ENCODE measurements around the gene SMS. TPM values are rescaled to one million over a fixed set of nuclear protein-coding genes. Genes with fewer than 3 reads are reported as not detected.

SMS gene
- total RNA-seq, 1 experiment from 2014 or later: 173 TPM

- TF ChIP-seq ZNF281 (CRISPR knock-in tag; IDR thresholded peaks at IDR 0.05) (no peak), ESRRA (CRISPR knock-in tag; IDR thresholded peaks at IDR 0.05; ENCODE audit: borderline replicate concordance) (no peak)
These were observed 34.7 kb downstream of the SMS start (continued) for GRCh38 chrX:21975242-21975641.

GRCh38 chrX:21975812-21976211, 35.3 kb downstream of the SMS start:
- H3K27me3 Mint-ChIP-seq (ENCODE audit: low read depth): no peaks in the 10 kb centered on the region
- DNase-seq (ENCODE audit: low spot score) (no peak), ATAC-seq (no peak)
- ChIA-PET POLR2A (no interaction called here), CTCF (interaction anchor here (1.9 kb wide), 1 partner anchor 10 kb away, joined by 9 read pairs; no protein-coding TSS in a partner anchor)
- no peak overlapping the region for H3K27ac Mint-ChIP-seq
- H3K4me1 Mint-ChIP-seq: peaks cover 3% of the 10 kb centered on the region; the same call in 1 of the 2 replicates
- H3K4me3 Mint-ChIP-seq: no peak overlapping the region
- no peaks in the 10 kb centered on the region for H3K9me3 Mint-ChIP-seq
- TF ChIP-seq ZNF396 (CRISPR knock-in tag; IDR thresholded peaks at IDR 0.05; ENCODE audit: borderline replicate concordance) (no peak), PRDM15 (CRISPR knock-in tag; IDR thresholded peaks at IDR 0.05) (no peak), CBFB (CRISPR knock-in tag; IDR thresholded peaks at IDR 0.05; ENCODE audit: low read depth) (no peak), MAX (CRISPR knock-in tag; IDR thresholded peaks at IDR 0.05) (no peak), KAT7 (CRISPR knock-in tag; IDR thresholded peaks at IDR 0.05; ENCODE audit: borderline replicate concordance) (no peak), IRF1 (CRISPR knock-in tag; IDR thresholded peaks at IDR 0.05) (no peak), SMAD4 (CRISPR knock-in tag; IDR thresholded peaks at IDR 0.05) (no peak), ZBTB21 (CRISPR knock-in tag; IDR thresholded peaks at IDR 0.05; ENCODE audit: borderline replicate concordance) (no peak), TP53 (CRISPR knock-in tag; IDR thresholded peaks at IDR 0.05) (no peak), ESRRA (CRISPR knock-in tag; IDR thresholded peaks at IDR 0.05; ENCODE audit: borderline replicate concordance) (no peak), E2F5 (CRISPR knock-in tag; IDR thresholded peaks at IDR 0.05) (no peak), SOX15 (CRISPR knock-in tag; IDR thresholded peaks at IDR 0.05) (no peak), ZNF219 (CRISPR knock-in tag; IDR thresholded peaks at IDR 0.05; ENCODE audit: borderline replicate concordance) (no peak), FOXJ3 (CRISPR knock-in tag; IDR thresholded peaks at IDR 0.05; ENCODE audit: borderline replicate concordance) (no peak), USF1 (CRISPR knock-in tag; IDR thresholded peaks at IDR 0.05) (no peak), NR1H2 (CRISPR knock-in tag; IDR thresholded peaks at IDR 0.05) (no peak), GRHL2 (CRISPR knock-in tag; IDR thresholded peaks at IDR 0.05; ENCODE audit: insufficient replicate concordance, severe bottlenecking) (no peak), HMGA2 (CRISPR knock-in tag; IDR thresholded peaks at IDR 0.05) (no peak), ATF1 (CRISPR knock-in tag; IDR thresholded peaks at IDR 0.05) (no peak), CDX4 (CRISPR knock-in tag; IDR thresholded peaks at IDR 0.05; ENCODE audit: borderline replicate concordance) (no peak)
- peaks cover 61% of the 10 kb centered on the region for H3K36me3 Mint-ChIP-seq

Measured in WTC11 (cell line).